Prostate gland (tissue), 2 donors: Measurements from ENCODE around the gene SOWAHB. TPM values are rescaled to one million over a fixed set of nuclear protein-coding genes. Genes with fewer than 3 reads are reported as not detected.

Experiments
- DNase-seq: peaks from one replicate; pipeline ENCODE4 v3.0.0-alpha.2; 2019; ENCODE audit warnings: low spot score
- H3K27ac ChIP-seq, 2 donors: fragments of 200-600 bp; sonication (generic); 2 replicates each; pipeline ENCODE4 v1.5.1; 2017 to 2019
- H3K27me3 ChIP-seq: fragments of 200-600 bp; sonication (generic); replicated peaks from 2 replicates; pipeline ENCODE4 v1.5.1; 2019; ENCODE audit not compliant: insufficient read depth
- H3K36me3 ChIP-seq, 2 donors: fragments of 200-600 bp; sonication (generic); 1 replicate in 1 of 2; 2 replicates in 1 of 2; pipeline versions ENCODE4 v1.5.1 to v1.8.1; 2017 to 2019
- H3K4me1 ChIP-seq: fragments of 200-600 bp; sonication (generic); replicated peaks from 2 replicates; pipeline ENCODE4 v1.5.1; 2019
- H3K4me3 ChIP-seq, 2 donors: fragments of 200-600 bp; sonication (generic); 2 replicates each; pipeline ENCODE4 v1.5.1; 2017 to 2019
- H3K9me3 ChIP-seq: fragments of 200-600 bp; sonication (generic); 2 replicates; pipeline ENCODE4 v1.5.1; 2017
- POLR2A ChIP-seq: fragments of 450-650 bp; IDR thresholded peaks from one replicate; pipeline ENCODE4 v1.6.1; 2016; ENCODE audit warnings: antibody characterized with exemption, mild to moderate bottlenecking
- POLR2AphosphoS5 ChIP-seq: sonication (generic); formaldehyde crosslinking; IDR thresholded peaks from one replicate; pipeline ENCODE4 v1.6.1; 2017; ENCODE audit warnings: antibody characterized with exemption
- WGBS: methylation state at CpG from one replicate; pipeline ENCODE4 v1.1.5; 2018; 5-methylcytosine and 5-hydroxymethylcytosine counted together
- intact Hi-C: fragments of 100-400 bp; cut with DNase I; formaldehyde crosslinking; loops from one replicate; pipeline ENCODE4 v1.14.2; 2022
- total RNA-seq, 2 donors: library from RNA; depleted of rRNA; stranded (reverse); fragments of >200 nt; gene quantifications; one replicate each; pipeline ENCODE4 v1.1.0, GENCODE V29; 2016
- TF ChIP-seq, protein P1 (sequence below), 4 experiments: fragments of 200-600 bp in 2 of 4; fragments of 450-650 bp in 2 of 4; sonication (generic) in 2 of 4; IDR thresholded peaks; 1 replicate in 3 of 4; 2 replicates in 1 of 4; pipeline ENCODE4 v1.5.1; 2016 to 2019; ENCODE audit warnings: antibody characterized with exemption in 4 of 4, mild to moderate bottlenecking in 2 of 4, moderate library complexity in 2 of 4

The SOWAHB gene
- total RNA-seq, 2 donors from 2014 or later, result 1.8 to 3.9 TPM

DNA sequence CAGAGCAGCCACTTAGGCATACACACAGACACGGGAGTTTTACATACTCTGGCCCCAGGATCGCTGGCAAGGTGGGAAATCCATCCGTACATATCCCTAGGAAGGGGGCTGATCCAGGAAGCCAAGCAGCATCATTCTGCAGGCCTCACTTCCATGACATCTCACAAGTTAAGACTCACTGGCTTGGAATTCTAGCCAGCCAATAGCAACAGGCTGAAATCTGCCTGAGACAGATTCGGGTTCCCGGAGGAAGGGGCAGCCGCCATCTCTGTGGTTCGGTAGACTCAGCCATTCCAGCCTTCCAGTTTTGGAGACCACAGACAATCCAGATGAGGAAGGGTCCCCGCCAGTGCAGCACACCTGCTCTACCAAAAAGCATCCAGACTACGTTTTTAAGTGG lies 31.3 kb downstream of the SOWAHB start:
- H3K9me3 ChIP-seq, result no peaks in the 10 kb centered on the region
- intact Hi-C loops, result no loop called here
- no peaks in the 10 kb centered on the region for H3K36me3 ChIP-seq
- no peak for TF ChIP-seq POLR2A
- TF ChIP-seq POLR2AphosphoS5, result no peak
- TF ChIP-seq, protein P1, sequence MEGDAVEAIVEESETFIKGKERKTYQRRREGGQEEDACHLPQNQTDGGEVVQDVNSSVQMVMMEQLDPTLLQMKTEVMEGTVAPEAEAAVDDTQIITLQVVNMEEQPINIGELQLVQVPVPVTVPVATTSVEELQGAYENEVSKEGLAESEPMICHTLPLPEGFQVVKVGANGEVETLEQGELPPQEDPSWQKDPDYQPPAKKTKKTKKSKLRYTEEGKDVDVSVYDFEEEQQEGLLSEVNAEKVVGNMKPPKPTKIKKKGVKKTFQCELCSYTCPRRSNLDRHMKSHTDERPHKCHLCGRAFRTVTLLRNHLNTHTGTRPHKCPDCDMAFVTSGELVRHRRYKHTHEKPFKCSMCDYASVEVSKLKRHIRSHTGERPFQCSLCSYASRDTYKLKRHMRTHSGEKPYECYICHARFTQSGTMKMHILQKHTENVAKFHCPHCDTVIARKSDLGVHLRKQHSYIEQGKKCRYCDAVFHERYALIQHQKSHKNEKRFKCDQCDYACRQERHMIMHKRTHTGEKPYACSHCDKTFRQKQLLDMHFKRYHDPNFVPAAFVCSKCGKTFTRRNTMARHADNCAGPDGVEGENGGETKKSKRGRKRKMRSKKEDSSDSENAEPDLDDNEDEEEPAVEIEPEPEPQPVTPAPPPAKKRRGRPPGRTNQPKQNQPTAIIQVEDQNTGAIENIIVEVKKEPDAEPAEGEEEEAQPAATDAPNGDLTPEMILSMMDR (IDR thresholded peaks at IDR 0.05), result no peak
- no peak overlapping the region for H3K27ac ChIP-seq
- no peaks in the 10 kb centered on the region for H3K27me3 ChIP-seq
- H3K4me3 ChIP-seq, result no peak overlapping the region
- no peak for DNase-seq
- H3K4me1 ChIP-seq, result no peaks in the 10 kb centered on the region
- 85% methylated on average over 9 of the region's 9 CpGs for WGBS

DNA sequence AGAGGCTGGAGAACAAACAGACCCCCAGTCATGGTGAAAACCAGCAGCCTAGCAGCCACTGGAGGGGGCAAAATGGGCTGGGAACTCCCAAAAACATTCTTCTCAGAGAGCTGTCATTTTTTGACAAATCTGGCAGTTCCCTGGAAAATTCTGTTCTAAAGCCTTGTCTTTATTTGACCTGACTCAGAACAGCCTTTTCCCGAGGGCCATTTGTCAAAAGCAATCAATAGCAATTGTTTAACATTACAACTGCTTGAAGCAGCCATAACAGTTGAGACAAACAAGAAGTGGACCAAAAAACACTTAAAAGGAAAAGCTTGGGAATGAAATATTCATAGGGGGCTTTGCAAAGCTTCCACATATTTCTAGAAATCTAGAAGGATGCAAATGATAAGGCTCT lies 39.6 kb downstream of the SOWAHB start:
- Histone ChIP-seq H3K36me3 (no peaks in the 10 kb centered on the region), H3K27ac (no peak overlapping the region), H3K27me3 (no peaks in the 10 kb centered on the region), H3K4me1 (peaks cover 5% of the 10 kb centered on the region), H3K4me3 (no peak overlapping the region), H3K9me3 (no peaks in the 10 kb centered on the region)
- TF ChIP-seq POLR2AphosphoS5 (no peak), POLR2A (no peak)
- TF ChIP-seq, protein P1 (IDR thresholded peaks at IDR 0.05), result no peak
- 65% methylated on average over 1 of the region's 1 CpG for WGBS
- DNase-seq, result no peak
- intact Hi-C loops, result no loop called here

DNA sequence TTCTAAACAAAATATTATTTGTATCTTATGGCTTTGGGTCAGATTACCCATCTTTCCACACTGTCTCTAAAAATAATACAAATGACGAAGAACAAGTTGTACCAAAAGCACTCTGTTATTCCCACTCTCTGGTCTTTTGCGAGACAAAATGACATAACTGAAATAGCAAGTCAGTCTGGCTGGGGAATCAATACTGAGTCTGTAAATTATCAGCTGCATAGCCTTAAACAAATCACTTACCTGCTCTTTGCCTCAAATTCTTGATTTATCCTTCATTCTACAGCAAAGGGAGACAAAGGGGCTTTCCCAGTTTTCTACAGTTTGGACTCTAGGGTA lies 40.9 kb downstream of the SOWAHB start:
- intact Hi-C loops, result no loop called here
- no peak overlapping the region for H3K4me3 ChIP-seq
- no peaks in the 10 kb centered on the region for H3K27me3 ChIP-seq
- no peak for DNase-seq
- TF ChIP-seq POLR2A (no peak), POLR2AphosphoS5 (no peak)
- TF ChIP-seq, protein P1 (IDR thresholded peaks at IDR 0.05), result no peak
- no peaks in the 10 kb centered on the region for H3K36me3 ChIP-seq
- no peaks in the 10 kb centered on the region for H3K9me3 ChIP-seq
- peaks cover 5% of the 10 kb centered on the region for H3K4me1 ChIP-seq
- WGBS, result 34% methylated on average over 2 of the region's 2 CpGs
- H3K27ac ChIP-seq, result peak overlapping the region in 1 of 2 donors; percentile 19

DNA sequence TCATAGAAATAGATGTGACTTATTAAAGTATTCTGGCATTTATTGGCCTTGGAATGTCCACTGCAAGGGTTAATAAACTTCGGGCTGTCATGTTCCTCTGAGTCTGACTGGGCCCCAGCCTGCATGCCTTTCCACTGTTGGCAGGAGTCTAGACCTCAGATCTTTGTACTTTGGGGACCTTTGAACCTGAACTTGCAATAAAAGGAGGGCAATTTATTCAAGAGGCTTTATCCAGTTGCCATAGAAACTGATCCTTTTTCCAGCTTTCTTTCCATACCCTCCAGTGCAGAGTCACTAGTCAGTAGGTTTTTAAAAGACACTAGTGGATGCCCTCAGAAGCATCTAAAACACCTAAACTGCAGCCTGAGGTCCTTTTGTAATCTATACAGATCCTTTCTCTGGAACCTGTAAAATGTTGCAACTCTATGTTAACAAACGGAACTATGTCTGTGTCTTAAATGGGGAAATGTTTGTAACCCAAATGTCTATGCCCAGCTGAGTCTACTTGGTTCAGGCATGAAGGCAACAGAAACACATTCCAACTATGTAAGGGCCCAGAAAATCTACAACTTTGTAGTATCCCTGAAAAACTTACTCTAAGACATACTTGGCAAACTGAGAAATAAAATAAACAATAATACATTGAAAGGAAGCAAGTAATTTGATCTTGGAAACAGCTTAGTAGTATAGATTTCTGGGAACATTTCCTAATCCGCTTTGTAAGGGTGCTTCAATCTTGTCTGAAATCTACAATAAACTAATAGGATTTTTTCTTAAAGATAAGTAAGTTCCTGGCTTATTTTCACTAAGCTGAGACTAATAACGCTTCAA lies 41.5 kb downstream of the SOWAHB start:
- Histone ChIP-seq H3K4me3 (no peak overlapping the region), H3K27me3 (no peaks in the 10 kb centered on the region), H3K9me3 (no peaks in the 10 kb centered on the region), H3K4me1 (peaks cover 5% of the 10 kb centered on the region), H3K27ac (peak overlapping the region in 1 of 2 donors; percentile 19), H3K36me3 (no peaks in the 10 kb centered on the region)
- intact Hi-C loops, result no loop called here
- WGBS, result 17% methylated on average over 4 of the region's 4 CpGs
- DNase-seq, result no peak
- no peak for TF ChIP-seq POLR2AphosphoS5
- TF ChIP-seq, protein P1 (IDR thresholded peaks at IDR 0.05), result no peak
- no peak for TF ChIP-seq POLR2A

DNA sequence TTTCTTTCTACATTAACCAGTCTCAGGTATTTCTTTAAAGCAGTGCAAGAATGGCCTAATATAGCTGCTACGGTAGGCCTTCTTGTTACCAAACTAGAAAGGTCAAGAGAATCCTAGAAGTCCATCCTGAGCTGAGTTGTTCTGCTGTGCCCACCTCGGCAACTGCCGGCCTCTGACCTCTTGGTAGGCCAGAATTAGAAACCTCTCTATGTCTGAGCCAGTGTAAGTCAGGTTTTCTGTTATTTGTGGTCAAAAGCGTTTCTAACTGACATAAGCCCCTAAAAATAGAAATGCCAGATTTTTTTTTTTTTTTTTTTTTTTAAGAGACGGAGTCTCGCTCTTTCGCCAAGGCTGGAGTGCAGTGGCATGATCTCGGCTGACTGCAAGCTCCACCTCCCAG lies 43.1 kb downstream of the SOWAHB start:
- no peak overlapping the region for H3K4me3 ChIP-seq
- TF ChIP-seq POLR2A, result no peak
- no peak for TF ChIP-seq POLR2AphosphoS5
- TF ChIP-seq, protein P1 (IDR thresholded peaks at IDR 0.05), result no peak
- H3K4me1 ChIP-seq, result peaks cover 5% of the 10 kb centered on the region
- 90% methylated on average over 8 of the region's 8 CpGs for WGBS
- H3K9me3 ChIP-seq, result no peaks in the 10 kb centered on the region
- intact Hi-C loops, result no loop called here
- no peak for DNase-seq
- no peaks in the 10 kb centered on the region for H3K36me3 ChIP-seq
- H3K27ac ChIP-seq, result no peak overlapping the region
- no peaks in the 10 kb centered on the region for H3K27me3 ChIP-seq
